SKM-1 (cell line): ENCODE measurements around the gene GBA2.

ENCODE experiments used
- DNase-seq: peaks from one replicate; lab custom pipeline; 2025; ENCODE audit not compliant: unreplicated experiment; lab: John Stamatoyannopoulos, UW

GBA2 gene

GRCh38 chr9:35695943-35696401 is 53.1 kb downstream of the GBA2 start:
- DNase-seq, result no peak

GRCh38 chr9:35691757-35692301 is 57.2 kb downstream of the GBA2 start:
- no peak for DNase-seq

GRCh38 chr9:35691334-35691650 is 57.7 kb downstream of the GBA2 start:
- DNase-seq, result no peak

- peak; percentile 39 for DNase-seq
These were observed 58.3 kb downstream of the GBA2 start for GRCh38 chr9:35690614-35691333.

GRCh38 chr9:35690294-35690613 is 58.8 kb downstream of the GBA2 start:
- no peak for DNase-seq

GRCh38 chr9:35689542-35690293 is 59.3 kb downstream of the GBA2 start, which contains the start of gene TPM2:
TPM2 (minus strand) TSS chr9:35689925; CDS start chr9:35689817, 108 bp downstream.
- DNase-seq, result no peak

GRCh38 chr9:35688558-35689541 is 60.2 kb downstream of the GBA2 start:
- DNase-seq, result no peak

- DNase-seq, result no peak
These were observed 61.0 kb downstream of the GBA2 start for GRCh38 chr9:35687972-35688557.

GRCh38 chr9:35687306-35687705 is 61.7 kb downstream of the GBA2 start:
- DNase-seq, result no peak
